Large intestine (tissue), 3 donors: ENCODE measurements around the gene UNC119. TPM values are rescaled to one million over a fixed set of nuclear protein-coding genes. Genes with fewer than 3 reads are reported as not detected.

Experiments used
- DNase-seq, 2 donors: peaks; one replicate each; pipeline versions ENCODE4 v3.0.0 to v3.0.0-alpha.2; 2013
- H3K27ac ChIP-seq: one replicate; pipeline ENCODE4 v1.5.1; 2013; ENCODE audit warnings: low read length
- H3K27me3 ChIP-seq: 2 replicates; pipeline ENCODE4 v1.6.1; 2013; ENCODE audit warnings: low read length; ENCODE audit not compliant: control insufficient read depth, insufficient read depth
- H3K36me3 ChIP-seq: 2 replicates; pipeline ENCODE4 v1.6.1; 2013; ENCODE audit warnings: low read length; ENCODE audit not compliant: control insufficient read depth, insufficient read depth
- H3K4me1 ChIP-seq: one replicate; pipeline ENCODE4 v1.6.1; 2013; ENCODE audit warnings: low read length; ENCODE audit not compliant: control insufficient read depth, insufficient read depth
- H3K4me3 ChIP-seq: one replicate; pipeline ENCODE4 v1.5.1; 2013; ENCODE audit warnings: low read length
- H3K9me3 ChIP-seq: one replicate; pipeline ENCODE4 v1.6.1; 2013; ENCODE audit warnings: mild to moderate bottlenecking, low read depth, low read length, moderate library complexity; ENCODE audit not compliant: control insufficient read depth
- WGBS: methylation state at CpG from one replicate; pipeline ENCODE4 v1.1.5; 2013; ENCODE audit warnings: low lambda C conversion rate; ENCODE audit not compliant: insufficient coverage; 5-methylcytosine and 5-hydroxymethylcytosine counted together
- polyA plus RNA-seq: library from polyadenylated mRNA; unstranded; fragments of 120-200 nt; gene quantifications from one replicate; pipeline ENCODE4 v1.2.1, GENCODE V29; 2013

The UNC119 gene
- polyA plus RNA-seq, 1 donor: 48.9 TPM

DNA sequence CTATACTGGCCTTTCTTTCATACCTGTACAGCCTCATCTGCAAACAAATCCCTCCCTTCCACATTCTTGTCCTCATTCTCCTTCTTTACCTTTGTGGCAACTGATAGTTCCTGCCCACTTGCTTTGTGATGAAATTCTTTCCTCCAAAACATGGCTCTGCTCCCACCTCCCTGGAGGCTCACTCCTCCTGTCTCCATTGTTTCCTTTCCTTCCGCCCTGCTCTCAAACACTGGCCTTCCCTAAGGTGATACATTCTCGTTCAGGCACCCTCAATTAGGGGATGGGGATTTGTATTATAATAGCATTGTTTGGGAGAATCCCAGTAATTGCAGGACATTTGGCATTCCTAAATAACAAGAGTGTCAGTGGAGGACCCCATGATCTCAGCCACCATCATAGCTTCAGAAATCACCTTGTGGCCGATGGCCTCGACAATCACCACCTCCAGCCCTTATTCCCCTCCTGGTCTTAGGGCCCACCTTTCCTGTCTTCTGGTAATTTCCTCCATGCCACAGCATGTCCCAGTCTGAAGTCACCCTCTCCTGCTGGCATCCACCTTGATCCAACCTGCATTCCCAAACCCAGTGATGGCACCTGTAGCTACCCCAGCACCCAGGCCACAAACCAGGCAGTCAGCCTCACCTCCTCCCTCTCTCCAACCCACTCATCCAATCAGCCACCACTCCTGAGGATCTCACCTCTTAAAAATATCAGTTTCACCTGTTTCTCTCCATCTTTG is 7.9 kb downstream of the UNC119 start:
- H3K4me3 ChIP-seq: no peak overlapping the region
- 90% methylated on average over 2 of the region's 4 CpGs for WGBS
- no peak for DNase-seq
- peaks cover 27% of the 10 kb centered on the region for H3K4me1 ChIP-seq
- no peaks in the 10 kb centered on the region for H3K27me3 ChIP-seq
- H3K36me3 ChIP-seq: peaks cover 18% of the 10 kb centered on the region
- no peak overlapping the region for H3K27ac ChIP-seq
- H3K9me3 ChIP-seq: no peaks in the 10 kb centered on the region

DNA sequence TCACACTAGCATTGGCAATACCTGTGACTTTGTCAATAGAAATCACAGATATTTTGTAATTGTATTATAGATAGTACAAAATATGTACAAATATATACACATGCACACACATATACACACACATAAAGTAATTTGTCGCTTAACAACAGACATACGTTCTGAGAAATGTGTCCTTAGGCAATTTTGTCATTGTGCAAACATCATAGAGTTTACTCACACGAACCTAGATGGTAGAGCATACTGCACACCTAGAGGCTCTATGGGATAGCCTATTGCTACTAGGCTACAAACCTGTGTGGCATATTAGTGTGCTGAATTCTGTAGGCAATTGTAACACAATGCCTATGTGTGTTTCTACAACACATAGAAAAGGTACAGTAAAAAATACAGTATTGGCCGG is 11.0 kb downstream of the UNC119 start:
- Histone ChIP-seq H3K9me3 (no peaks in the 10 kb centered on the region), H3K27ac (no peak overlapping the region), H3K36me3 (peaks cover 8% of the 10 kb centered on the region), H3K27me3 (no peaks in the 10 kb centered on the region), H3K4me3 (no peak overlapping the region), H3K4me1 (peaks cover 5% of the 10 kb centered on the region)
- no peak for DNase-seq
- no CpG with 5 or more reads among the region's 4 CpGs for WGBS

DNA sequence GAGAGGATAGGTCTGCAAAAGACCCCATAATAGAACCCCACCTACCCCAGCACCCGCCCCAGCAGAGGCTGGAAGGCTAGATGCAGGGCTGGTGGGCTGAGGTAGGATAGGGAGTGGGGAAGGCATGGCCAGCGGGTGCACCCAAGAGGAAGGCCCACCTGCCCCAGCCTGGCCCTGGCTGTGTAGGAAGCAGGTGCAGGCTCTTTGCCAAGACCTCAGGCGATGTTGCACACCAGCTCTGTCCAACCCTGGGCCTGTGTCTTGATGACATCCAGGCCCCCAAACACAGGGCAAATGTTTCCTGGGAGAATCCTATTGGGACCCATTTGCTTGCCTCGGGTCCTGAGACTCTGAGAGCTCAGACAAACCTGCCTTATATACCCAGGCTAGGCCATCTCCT is 12.2 kb downstream of the UNC119 start:
- H3K4me1 ChIP-seq: peaks cover 4% of the 10 kb centered on the region
- no peaks in the 10 kb centered on the region for H3K36me3 ChIP-seq
- H3K4me3 ChIP-seq: no peak overlapping the region
- H3K27ac ChIP-seq: no peak overlapping the region
- H3K27me3 ChIP-seq: no peaks in the 10 kb centered on the region
- WGBS: no CpG with 5 or more reads among the region's 4 CpGs
- no peaks in the 10 kb centered on the region for H3K9me3 ChIP-seq
- DNase-seq: no peak

DNA sequence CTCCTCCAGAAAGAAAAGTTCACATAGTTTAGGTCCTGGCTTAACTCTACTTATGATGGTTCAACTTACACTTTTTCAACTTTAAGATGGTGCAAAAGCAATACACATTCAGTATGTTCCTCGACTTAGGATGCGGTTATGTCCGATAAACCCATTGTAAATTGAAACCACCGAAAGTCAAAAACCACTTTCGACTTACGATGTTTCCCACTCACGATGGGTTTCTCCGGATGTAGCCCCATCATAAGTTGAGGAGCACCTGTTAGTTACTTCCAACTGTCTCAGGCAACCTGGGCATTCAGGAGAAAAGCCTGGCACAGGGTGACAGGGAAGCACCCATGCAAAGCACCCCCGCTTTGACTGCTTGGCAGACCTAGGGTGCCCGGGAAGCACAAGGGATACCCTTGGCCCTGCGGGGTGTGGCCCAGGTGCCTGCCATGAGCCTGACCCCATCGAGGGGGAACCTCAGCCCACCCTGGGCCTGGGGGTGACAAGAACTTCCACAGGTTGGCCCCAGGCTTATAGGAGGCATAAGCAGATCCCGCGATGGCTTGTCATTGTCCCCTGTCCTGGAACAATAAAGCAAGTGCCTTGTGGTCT is 14.0 kb downstream of the UNC119 start:
- no peak overlapping the region for H3K27ac ChIP-seq
- no peaks in the 10 kb centered on the region for H3K27me3 ChIP-seq
- H3K36me3 ChIP-seq: no peaks in the 10 kb centered on the region
- WGBS: no CpG with 5 or more reads among the region's 14 CpGs
- peaks cover 4% of the 10 kb centered on the region for H3K4me1 ChIP-seq
- no peaks in the 10 kb centered on the region for H3K9me3 ChIP-seq
- H3K4me3 ChIP-seq: no peak overlapping the region
- DNase-seq: no peak

DNA sequence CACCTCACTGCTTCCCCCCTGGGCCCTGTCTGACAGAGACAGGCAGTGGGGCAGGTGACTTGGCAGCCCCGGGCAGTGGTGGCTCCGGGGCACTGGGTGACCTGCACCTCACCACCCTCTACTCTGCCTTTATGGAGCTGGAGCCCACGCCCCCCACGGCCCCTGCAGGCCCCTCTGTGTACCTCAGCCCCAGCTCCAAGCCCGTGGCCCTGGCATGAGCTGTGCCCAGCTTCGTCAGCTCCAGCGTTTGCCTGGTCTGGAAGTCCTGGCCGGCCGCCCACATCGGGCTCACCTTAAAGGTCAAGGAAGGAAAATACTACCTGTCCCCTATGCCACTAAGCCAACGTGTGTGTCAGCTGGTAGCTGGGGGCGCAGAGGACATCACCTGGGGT is 15.2 kb downstream of the UNC119 start:
- no peaks in the 10 kb centered on the region for H3K36me3 ChIP-seq
- no CpG with 5 or more reads among the region's 12 CpGs for WGBS
- no peak overlapping the region for H3K27ac ChIP-seq
- H3K27me3 ChIP-seq: no peaks in the 10 kb centered on the region
- no peak overlapping the region for H3K4me3 ChIP-seq
- peaks cover 4% of the 10 kb centered on the region for H3K4me1 ChIP-seq
- H3K9me3 ChIP-seq: no peaks in the 10 kb centered on the region
- no peak for DNase-seq

DNA sequence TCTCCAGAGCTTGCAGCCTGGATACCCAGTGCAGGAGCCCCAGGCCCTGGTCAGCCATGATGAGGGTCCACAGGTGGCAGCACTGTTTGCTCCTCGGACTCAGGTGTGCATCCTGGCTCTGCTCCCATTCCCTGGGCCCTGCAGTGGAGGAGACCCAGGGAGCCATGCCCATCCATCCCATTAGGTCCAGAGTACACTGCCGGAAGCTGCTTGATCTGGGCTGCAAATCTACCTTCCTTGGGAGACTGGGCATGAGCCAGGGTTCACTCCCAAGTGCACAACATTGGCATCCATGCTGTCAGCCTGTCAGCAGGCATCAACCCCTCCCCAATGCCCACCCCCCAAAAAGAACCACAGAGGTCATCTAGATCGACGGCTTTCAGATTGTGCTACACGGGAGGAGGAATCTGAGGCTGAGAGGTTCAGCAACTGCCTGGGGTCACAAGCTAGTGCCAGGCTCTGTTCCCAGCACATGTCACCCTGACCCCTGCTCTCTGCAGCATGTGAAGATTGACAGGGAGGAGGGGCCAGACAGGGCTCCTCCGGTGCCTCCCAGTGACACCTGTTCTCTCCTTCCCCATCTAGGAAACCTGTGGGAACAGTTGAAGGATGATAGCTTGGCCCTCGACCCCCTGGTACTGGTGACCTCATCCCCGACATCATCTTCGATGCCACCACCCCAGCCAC is 15.7 kb downstream of the UNC119 start:
- no peaks in the 10 kb centered on the region for H3K36me3 ChIP-seq
- H3K4me1 ChIP-seq: peaks cover 4% of the 10 kb centered on the region
- WGBS: no CpG with 5 or more reads among the region's 9 CpGs
- no peak overlapping the region for H3K4me3 ChIP-seq
- H3K9me3 ChIP-seq: no peaks in the 10 kb centered on the region
- DNase-seq: no peak
- no peaks in the 10 kb centered on the region for H3K27me3 ChIP-seq
- H3K27ac ChIP-seq: no peak overlapping the region

DNA sequence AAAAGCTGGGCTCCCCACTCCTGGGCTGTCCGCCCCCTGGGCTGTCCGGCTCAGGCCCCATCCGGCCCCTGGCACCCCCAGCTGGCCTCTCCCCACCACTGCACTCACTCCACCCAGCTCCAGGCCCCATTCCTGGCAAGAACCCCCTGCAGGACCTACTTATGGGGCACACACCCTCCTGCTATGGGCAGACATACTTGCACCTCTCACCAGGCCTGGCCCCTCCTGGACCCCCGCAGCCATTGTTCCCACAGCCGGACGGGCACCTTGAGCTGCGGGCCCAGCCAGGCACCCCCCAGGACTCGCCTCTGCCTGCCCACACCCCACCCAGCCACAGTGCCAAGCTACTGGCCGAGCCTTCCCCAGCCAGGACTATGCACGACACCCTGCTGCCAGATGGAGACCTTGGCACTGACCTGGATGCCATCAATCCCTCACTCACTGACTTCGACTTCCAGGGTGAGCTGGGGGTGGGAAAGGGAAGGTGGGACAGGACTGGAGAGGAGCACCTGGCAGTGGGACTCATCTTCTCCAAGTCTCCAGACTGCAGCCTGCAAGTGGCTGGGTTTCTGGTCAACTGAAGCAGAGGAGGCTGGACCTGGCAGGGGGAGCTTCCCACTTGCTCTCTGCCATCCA is 17.6 kb downstream of the UNC119 start:
- WGBS: no CpG with 5 or more reads among the region's 11 CpGs
- DNase-seq: no peak
- no peaks in the 10 kb centered on the region for H3K27me3 ChIP-seq
- no peaks in the 10 kb centered on the region for H3K36me3 ChIP-seq
- no peak overlapping the region for H3K4me3 ChIP-seq
- peaks cover 4% of the 10 kb centered on the region for H3K4me1 ChIP-seq
- H3K9me3 ChIP-seq: no peaks in the 10 kb centered on the region
- no peak overlapping the region for H3K27ac ChIP-seq

DNA sequence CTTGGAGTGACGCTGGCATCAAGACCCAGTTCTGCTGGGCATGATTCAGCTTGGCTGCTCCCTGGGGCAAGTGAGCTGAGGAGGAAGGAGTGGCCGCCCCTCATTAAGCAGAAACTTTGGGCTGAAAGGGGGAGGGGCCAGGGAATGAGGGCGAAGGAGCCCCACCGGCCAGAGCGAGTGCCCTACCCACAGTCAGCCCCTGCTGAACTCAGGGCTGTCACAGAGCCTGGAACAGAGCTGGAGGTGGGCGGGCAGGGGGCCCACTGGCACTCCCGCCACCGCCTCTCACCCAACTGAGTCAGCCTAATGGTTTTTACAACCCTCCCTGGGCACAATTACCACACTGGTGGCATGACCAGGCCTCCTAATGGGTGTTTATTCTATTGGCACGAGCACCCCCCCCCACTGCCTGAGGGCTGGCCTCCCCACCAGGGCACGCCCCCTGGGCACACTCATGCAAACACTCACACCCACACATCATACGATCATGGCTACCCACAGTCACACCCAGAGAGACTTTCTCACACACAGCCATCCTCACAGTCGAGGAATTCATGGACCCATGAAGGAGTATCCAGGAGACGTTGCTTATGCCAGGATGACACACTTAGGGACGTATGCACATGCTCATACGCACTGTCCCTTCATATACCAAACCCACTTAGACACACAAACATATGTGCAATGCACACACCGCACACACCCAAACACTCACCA is 19.2 kb downstream of the UNC119 start:
- no CpG with 5 or more reads among the region's 16 CpGs for WGBS
- no peak overlapping the region for H3K27ac ChIP-seq
- H3K4me1 ChIP-seq: peaks cover 4% of the 10 kb centered on the region
- no peaks in the 10 kb centered on the region for H3K9me3 ChIP-seq
- DNase-seq: no peak
- H3K27me3 ChIP-seq: no peaks in the 10 kb centered on the region
- no peaks in the 10 kb centered on the region for H3K36me3 ChIP-seq
- H3K4me3 ChIP-seq: no peak overlapping the region

DNA sequence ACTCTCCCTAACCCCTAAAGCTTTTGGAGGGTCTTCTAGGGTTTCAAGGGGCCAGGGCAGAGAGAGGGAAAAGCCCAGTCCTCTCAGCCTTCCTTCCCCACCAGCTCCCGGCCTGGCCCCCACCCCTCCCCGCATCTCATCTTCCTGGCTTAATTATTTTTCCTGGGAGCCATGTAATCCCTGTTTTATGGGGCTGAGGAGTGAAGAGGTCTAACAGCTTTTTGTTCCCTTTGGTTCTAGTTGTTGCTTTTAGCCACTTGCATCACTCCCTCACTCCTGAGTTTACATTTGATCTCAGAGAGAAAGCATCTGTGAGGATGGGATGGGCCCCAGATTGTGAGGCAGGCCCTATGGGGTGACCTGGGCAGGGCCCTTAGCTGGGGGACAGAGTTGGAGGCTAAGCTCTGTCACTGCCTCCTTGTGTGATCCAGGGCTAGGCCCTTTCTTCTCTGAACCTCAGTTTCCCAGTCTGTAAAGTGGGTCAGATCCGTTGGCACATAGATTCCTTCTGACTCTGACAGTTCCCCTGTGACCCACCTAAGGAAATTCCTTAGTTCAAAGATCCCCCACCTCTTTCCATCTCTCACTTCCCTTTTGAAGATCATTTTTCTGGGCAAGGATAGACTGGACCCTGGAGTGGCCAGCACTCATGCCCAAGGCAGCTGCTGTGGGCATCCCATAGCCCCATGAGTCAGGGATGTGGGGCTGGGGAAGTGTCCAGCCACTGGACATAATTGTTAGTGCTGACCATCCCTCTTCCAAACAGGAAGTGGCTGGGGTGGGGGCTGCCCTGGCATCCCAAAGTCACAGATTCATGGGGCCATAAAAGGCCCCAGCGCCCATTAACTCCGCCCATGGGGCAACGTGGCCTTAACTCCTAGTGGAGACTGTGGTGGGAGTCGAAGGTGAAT is 20.1 kb downstream of the UNC119 start:
- no peak overlapping the region for H3K27ac ChIP-seq
- peaks cover 4% of the 10 kb centered on the region for H3K4me1 ChIP-seq
- no peaks in the 10 kb centered on the region for H3K36me3 ChIP-seq
- no CpG with 5 or more reads among the region's 7 CpGs for whole genome bisulfite sequencing
- no peaks in the 10 kb centered on the region for H3K9me3 ChIP-seq
- H3K27me3 ChIP-seq: no peaks in the 10 kb centered on the region
- no peak overlapping the region for H3K4me3 ChIP-seq
- no peak for DNase-seq
